Heart right ventricle (tissue), 16 donors: ENCODE measurements around the gene SYNDIG1. TPM values are rescaled to one million over a fixed set of nuclear protein-coding genes. Genes with fewer than 3 reads are reported as not detected.

Source experiments
- ATAC-seq, 8 donors: fragments of 200-7000 bp; cut with Tn5 transposase; one replicate each; pipeline ENCODE4 v1.9.1; 2020; ENCODE audit warnings: mild to moderate bottlenecking in 8 of 8, moderate library complexity in 8 of 8, moderate number of reproducible peaks in 1 of 8
- DNase-seq, 2 donors: peaks; one replicate each; pipeline ENCODE4 v3.0.0-alpha.2; 2020
- H3K27ac ChIP-seq, 10 donors: fragments of 200-600 bp; sonication (generic) in 2 of 10; one replicate each; pipeline versions ENCODE4 v1.5.0 to v1.8.0; 2020 to 2022; ENCODE audit warnings: mild to moderate bottlenecking in 3 of 10
- H3K27me3 ChIP-seq, 7 donors: fragments of 200-600 bp; one replicate each; pipeline ENCODE4 v1.8.0; 2021 to 2022; ENCODE audit warnings: mild to moderate bottlenecking in 2 of 7
- H3K36me3 ChIP-seq, 9 donors: fragments of 200-600 bp; sonication (generic) in 1 of 9; one replicate each; pipeline versions ENCODE4 v1.5.0 to v1.8.0; 2020 to 2022; ENCODE audit warnings: mild to moderate bottlenecking in 2 of 9
- H3K4me1 ChIP-seq, 9 donors: fragments of 200-600 bp; sonication (generic) in 1 of 9; one replicate each; pipeline versions ENCODE4 v1.5.0 to v1.8.0; 2020 to 2022; ENCODE audit warnings: mild to moderate bottlenecking in 4 of 9
- H3K4me3 ChIP-seq, 10 donors: fragments of 200-600 bp; sonication (generic) in 2 of 10; one replicate each; pipeline versions ENCODE4 v1.5.0 to v1.8.0; 2020 to 2022; ENCODE audit warnings: mild to moderate bottlenecking in 7 of 10, moderate library complexity in 2 of 10
- H3K9me3 ChIP-seq, 11 donors: fragments of 200-600 bp in 10 of 11; sonication (generic) in 2 of 11; one replicate each; pipeline versions ENCODE4 v1.5.0 to v1.8.0; 2013 to 2022; ENCODE audit warnings: mild to moderate bottlenecking in 2 of 11, control low read depth in 1 of 11, moderate library complexity in 1 of 11
- CTCF ChIP-seq, 9 donors: fragments of 200-600 bp; sonication (generic) in 2 of 9; IDR thresholded peaks; one replicate each; pipeline versions ENCODE4 v1.5.0 to v1.8.0; 2021 to 2022; ENCODE audit warnings: antibody characterized with exemption in 9 of 9, mild to moderate bottlenecking in 5 of 9, moderate library complexity in 1 of 9
- WGBS, 2 donors: extraction: QIAGEN DNeasy Blood & Tissue Kit; methylation state at CpG; one replicate each; pipeline ENCODE4 v1.1.7; 2013; ENCODE audit warnings: inconsistent platforms in 1 of 2; 5-methylcytosine and 5-hydroxymethylcytosine counted together
- intact Hi-C, 10 donors: fragments of 100-400 bp; cut with DNase I; formaldehyde crosslinking; loops; one replicate each; pipeline versions ENCODE4 v1.11.1 to v1.14.2; 2022
- polyA plus RNA-seq, 2 donors: library from polyadenylated mRNA; stranded (reverse); fragments of 200-250 nt; gene quantifications; one replicate each; pipeline ENCODE4 v1.2.3, GENCODE V29; 2013
- total RNA-seq, 10 donors: library from RNA; stranded (reverse); fragmentation: NEBNext Ultra II Directional in 3 of 10; extraction: Animal tissue kit (Norgen Biotek cat#: 25700) in 3 of 10; gene quantifications; one replicate each; pipeline versions ENCODE4 v1.2.1 to v1.2.4, GENCODE V29; 2021 to 2023
- donor health status: Arrhythmogenic right ventricular cardiomyopathy.
- donor health status: ischemic (EF 13 %, LVEDD 7.1; RV severe dilation, severe dysfunction).
- donor health status: healthy with polysubstance abuse.
- donor health status: DM: no; HTN: yes; CAD: no.
- donor health status: DM: no; HTN: no; CAD: no.
- donor health status: ischemic (EF 25% LVEDD 6.9; RV normal size, moderate dysfunction).
- donor health status: ischemic (EF 25% LVEDD 5.7; RV mildly dilated, moderate dysfunction).
- donor health status: healthy.
- donor health status: DM: yes; HTN: yes; CAD: no.
- donor health status: Ischemic cardiomyopathy.
- donor health status: ischemic (EF 35%, LVEDD 5.7; RV mildly dilated, moderate dysfunction).
- donor health status: nonischemic (EF 11% LVEDD 7.7; RV severe dilation, severe dysfunction).
- donor health status: DM: yes; HTN: yes; CAD: no.
- donor health status: PGD.
- donor health status: ischemic (EF 29% LVEDD 5.4; RV normal size, mild dysfunction).
- donor health status: nonischemic (EF 23%, LVEDD 6.1; RV moderate dilation, normal function).

SYNDIG1 gene
- total and polyA plus RNA-seq, 12 donors: 8.6 to 34.7 (median 19.9) TPM

GRCh38 chr20:24422091-24422760 lies 47.2 kb upstream of the SYNDIG1 start:
- no peak for TF ChIP-seq CTCF (IDR thresholded peaks at IDR 0.05)
- peaks cover 0 to 6% (median 0%) of the 10 kb centered on the region in 7 donors for H3K27me3 ChIP-seq
- intact Hi-C loops: no loop called here
- 92 to 93% methylated on average over 14 of the region's 14 CpGs for whole genome bisulfite sequencing, 2 donors
- H3K9me3 ChIP-seq: no peaks in the 10 kb centered on the region
- DNase-seq (no peak), ATAC-seq (no peak)
- H3K36me3 ChIP-seq: no peaks in the 10 kb centered on the region
- H3K27ac ChIP-seq: no peak overlapping the region
- no peak overlapping the region for H3K4me3 ChIP-seq
- peaks cover 0 to 8% (median 0%) of the 10 kb centered on the region in 9 donors for H3K4me1 ChIP-seq

- 53 to 61% methylated on average over 11 of the region's 11 CpGs for WGBS, 2 donors
- intact Hi-C loops: no loop called here
Observed at GRCh38 chr20:24423390-24424313, 45.8 kb upstream of the SYNDIG1 start.

GRCh38 chr20:24425523-24426135 lies 43.8 kb upstream of the SYNDIG1 start:
- no peak for TF ChIP-seq CTCF (IDR thresholded peaks at IDR 0.05)
- 79 to 82% methylated on average over 4 of the region's 4 CpGs for WGBS, 2 donors
- Histone ChIP-seq H3K9me3 (peaks cover 0 to 9% (median 0%) of the 10 kb centered on the region in 11 donors), H3K4me1 (no peaks in the 10 kb centered on the region), H3K27ac (no peak overlapping the region), H3K27me3 (peaks cover 0 to 29% (median 15%) of the 10 kb centered on the region in 7 donors), H3K4me3 (no peak overlapping the region), H3K36me3 (no peaks in the 10 kb centered on the region)
- no peak for ATAC-seq
- no peak for DNase-seq
- intact Hi-C loops: no loop called here

More at GRCh38 chr20:24423390-24424313, 45.8 kb upstream of the SYNDIG1 start:
- peaks cover 0 to 6% (median 0%) of the 10 kb centered on the region in 9 donors for H3K4me1 ChIP-seq
- no peak for TF ChIP-seq CTCF (IDR thresholded peaks at IDR 0.05)
- peaks cover 0 to 9% (median 0%) of the 10 kb centered on the region in 11 donors for H3K9me3 ChIP-seq
- H3K27ac ChIP-seq: no peak overlapping the region
- no peaks in the 10 kb centered on the region for H3K36me3 ChIP-seq
- no peak for DNase-seq
- H3K27me3 ChIP-seq: peaks cover 0 to 15% (median 2%) of the 10 kb centered on the region in 7 donors
- no peak overlapping the region for H3K4me3 ChIP-seq
- ATAC-seq: no peak
